Lower leg skin (tissue), 4 donors: ENCODE results near the gene SH2B3. TPM values are rescaled to one million over a fixed set of nuclear protein-coding genes. Genes with fewer than 3 reads are reported as not detected.
"Not testable (repeated sequence)": the region's sequence is repeated elsewhere in the genome, so short reads cannot be mapped to it uniquely, and the experiment has no call there.

Source experiments
- DNase-seq, 2 donors: peaks; one replicate each; pipeline ENCODE4 v3.0.0-alpha.2; 2019; ENCODE audit warnings: low spot score in 2 of 2
- H3K4me3 ChIP-seq: fragments of 200-600 bp; sonication (generic); 2 replicates; pipeline ENCODE4 v1.5.1; 2017; ENCODE audit warnings: mild to moderate bottlenecking, low read depth; ENCODE audit not compliant: poor library complexity, severe bottlenecking
- POLR2A ChIP-seq, 2 donors: fragments of 450-650 bp; IDR thresholded peaks; one replicate each; pipeline ENCODE4 v1.6.1; 2016 to 2017; ENCODE audit warnings: antibody characterized with exemption in 2 of 2, mild to moderate bottlenecking in 1 of 2, moderate library complexity in 1 of 2
- WGBS, 2 donors: methylation state at CpG; one replicate each; pipeline ENCODE4 v1.1.5; 2018; 5-methylcytosine and 5-hydroxymethylcytosine counted together
- intact Hi-C: fragments of 100-400 bp; cut with DNase I; formaldehyde crosslinking; loops from one replicate; pipeline ENCODE4 v1.15.0; 2023; ENCODE audit warnings: low total_unique reads
- total RNA-seq, 4 donors: library from RNA; depleted of rRNA; stranded (reverse); fragments of >200 nt; gene quantifications; one replicate each; pipeline ENCODE4 v1.1.0, GENCODE V29; 2016
- TF ChIP-seq, protein P1 (sequence below), 3 donors: fragments of 450-650 bp; IDR thresholded peaks; one replicate each; pipeline ENCODE4 v1.5.1; 2016; ENCODE audit warnings: antibody characterized with exemption in 3 of 3, mild to moderate bottlenecking in 3 of 3, moderate library complexity in 2 of 3

SH2B3 gene
- total RNA-seq, 4 donors from 2014 or later: 6.5 to 16.1 (median 8.2) TPM

DNA sequence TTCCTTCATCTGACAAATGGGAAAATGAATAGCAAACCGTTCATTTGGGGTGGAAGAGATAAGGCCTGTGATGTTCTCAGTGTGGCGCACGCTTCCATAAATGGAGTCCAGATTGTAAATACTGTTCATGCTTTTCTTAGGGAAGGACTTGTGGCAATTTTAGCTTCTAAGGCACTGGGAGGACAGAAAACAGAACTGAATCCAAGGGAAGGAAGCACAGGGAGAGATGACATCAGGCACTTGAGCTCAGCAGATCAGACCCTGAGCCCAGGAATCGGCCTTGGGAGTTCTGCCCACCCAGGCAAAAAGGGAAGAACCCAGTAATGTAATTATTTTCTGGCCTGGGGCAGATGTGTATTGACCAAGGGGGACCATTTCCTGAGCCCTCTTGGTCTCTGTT is 7.2 kb upstream of the SH2B3 start:
- no peak overlapping the region for H3K4me3 ChIP-seq
- intact Hi-C loops: loop anchor here (10.0 kb wide), 1 partner anchor 116 kb away; no protein-coding TSS in a partner anchor
- 79 to 84% methylated on average over 4 of the region's 4 CpGs for WGBS, 2 donors
- no peak for TF ChIP-seq POLR2A (IDR thresholded peaks at IDR 0.05)
- TF ChIP-seq, protein P1, sequence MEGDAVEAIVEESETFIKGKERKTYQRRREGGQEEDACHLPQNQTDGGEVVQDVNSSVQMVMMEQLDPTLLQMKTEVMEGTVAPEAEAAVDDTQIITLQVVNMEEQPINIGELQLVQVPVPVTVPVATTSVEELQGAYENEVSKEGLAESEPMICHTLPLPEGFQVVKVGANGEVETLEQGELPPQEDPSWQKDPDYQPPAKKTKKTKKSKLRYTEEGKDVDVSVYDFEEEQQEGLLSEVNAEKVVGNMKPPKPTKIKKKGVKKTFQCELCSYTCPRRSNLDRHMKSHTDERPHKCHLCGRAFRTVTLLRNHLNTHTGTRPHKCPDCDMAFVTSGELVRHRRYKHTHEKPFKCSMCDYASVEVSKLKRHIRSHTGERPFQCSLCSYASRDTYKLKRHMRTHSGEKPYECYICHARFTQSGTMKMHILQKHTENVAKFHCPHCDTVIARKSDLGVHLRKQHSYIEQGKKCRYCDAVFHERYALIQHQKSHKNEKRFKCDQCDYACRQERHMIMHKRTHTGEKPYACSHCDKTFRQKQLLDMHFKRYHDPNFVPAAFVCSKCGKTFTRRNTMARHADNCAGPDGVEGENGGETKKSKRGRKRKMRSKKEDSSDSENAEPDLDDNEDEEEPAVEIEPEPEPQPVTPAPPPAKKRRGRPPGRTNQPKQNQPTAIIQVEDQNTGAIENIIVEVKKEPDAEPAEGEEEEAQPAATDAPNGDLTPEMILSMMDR (IDR thresholded peaks at IDR 0.05): no peak
- no peak for DNase-seq

DNA sequence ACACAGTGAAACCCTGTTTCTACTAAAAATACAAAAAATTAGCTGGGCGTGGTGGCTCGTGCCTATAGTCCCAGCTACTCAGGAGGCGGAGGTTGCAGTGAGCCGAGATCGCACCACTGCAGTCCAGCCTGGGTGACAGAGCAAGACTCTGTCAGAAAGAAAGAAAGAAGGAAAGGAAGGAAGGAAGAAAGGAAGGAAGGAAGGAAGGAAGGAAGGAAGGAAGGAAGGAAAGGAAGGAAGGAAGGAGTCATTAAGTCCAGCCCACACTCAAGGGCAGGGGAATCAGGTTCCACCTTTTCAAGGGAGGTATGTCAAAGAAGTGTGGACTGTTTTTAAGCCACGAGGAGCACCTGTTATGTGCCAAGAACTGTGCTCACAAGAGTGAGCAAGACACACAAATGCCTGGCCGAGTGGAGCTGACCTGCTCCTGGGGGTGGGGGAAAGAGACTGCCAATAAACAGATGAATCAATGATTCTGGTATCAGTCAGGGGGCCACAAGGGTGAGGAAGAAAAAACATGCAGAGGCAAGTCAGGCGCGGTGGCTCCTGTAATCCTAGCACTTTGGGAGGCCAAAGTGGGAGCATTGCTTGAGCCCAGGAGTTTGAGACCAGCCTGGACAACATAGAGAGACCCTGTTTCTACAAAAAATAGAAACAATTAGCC is 5.8 kb upstream of the SH2B3 start:
- intact Hi-C loops: loop anchor here (5.0 to 10.0 kb wide), 2 partner anchors 47 to 115 kb away; no protein-coding TSS in a partner anchor
- H3K4me3 ChIP-seq, DNase-seq: not testable (repeated sequence)
- WGBS, 2 donors: 81 to 89% methylated on average over 9 of the region's 9 CpGs

- no peak for DNase-seq
- intact Hi-C loops: loop anchor here (5.0 kb wide), 1 partner anchor 46 kb away; no protein-coding TSS in a partner anchor
- 89 to 93% methylated on average over 6 of the region's 6 CpGs for WGBS, 2 donors
- H3K4me3 ChIP-seq: no peak overlapping the region
- TF ChIP-seq POLR2A (IDR thresholded peaks at IDR 0.05): no peak
- TF ChIP-seq, protein P1 (IDR thresholded peaks at IDR 0.05): no peak
Measured at GRCh38 chr12:111401167-111401605, 4.5 kb upstream of the SH2B3 start.

DNA sequence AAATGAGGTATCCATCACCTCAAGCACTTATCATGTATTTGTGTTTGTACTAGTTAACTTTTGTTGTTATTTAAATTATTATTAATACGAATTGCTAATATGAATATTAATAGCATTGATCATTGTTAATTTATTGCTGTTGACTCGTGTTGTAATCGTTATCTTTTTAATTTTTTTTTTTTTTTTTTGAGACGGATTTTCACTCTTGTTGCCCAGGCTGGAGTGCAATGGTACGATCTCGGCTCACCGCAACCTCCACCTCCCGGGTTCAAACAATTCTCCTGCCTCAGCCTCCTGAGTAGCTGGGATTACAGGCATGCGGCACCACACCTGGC is 3.3 kb upstream of the SH2B3 start:
- WGBS, 2 donors: 77 to 78% methylated on average over 9 of the region's 9 CpGs
- not testable (repeated sequence) for DNase-seq, H3K4me3 ChIP-seq
- intact Hi-C loops: loop anchor here (5.0 kb wide), 1 partner anchor 45 kb away; no protein-coding TSS in a partner anchor

DNA sequence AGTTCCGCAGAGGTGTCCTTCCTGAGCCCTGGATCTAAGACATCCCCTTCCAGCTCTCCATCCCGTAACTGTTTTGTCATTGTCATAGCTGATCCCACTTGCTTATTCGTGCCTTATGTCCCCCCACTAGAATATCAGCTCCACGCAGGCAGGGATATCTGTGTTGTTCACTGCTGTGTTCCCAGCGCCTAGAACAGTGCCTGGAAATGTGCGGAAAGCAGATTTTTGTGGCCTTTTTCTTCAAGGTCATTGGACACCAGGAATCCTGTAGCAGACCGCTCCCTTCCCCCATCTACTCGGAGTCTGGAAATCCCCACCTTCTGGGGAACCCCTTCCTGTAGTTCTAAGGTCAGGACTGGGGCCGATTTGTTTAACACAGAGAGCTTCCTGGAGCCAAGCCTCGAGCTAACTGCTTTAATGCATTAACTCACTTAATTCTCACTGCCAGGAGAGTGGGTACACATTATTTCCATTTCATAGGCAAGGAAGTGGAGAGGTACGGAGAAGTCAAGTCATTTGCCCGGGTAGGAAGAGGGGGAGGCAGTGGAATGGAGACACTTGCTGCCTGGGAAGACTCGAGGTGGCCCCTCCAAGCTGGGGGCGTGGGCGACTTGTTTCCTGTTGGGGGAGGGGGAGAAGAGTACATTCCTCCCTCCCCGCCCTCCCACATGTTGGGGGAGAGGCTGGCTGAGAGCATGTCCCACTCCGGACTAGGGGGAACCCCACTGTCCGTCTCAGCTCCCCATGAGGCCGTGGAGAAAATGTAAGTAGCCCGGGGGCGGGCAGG is 1.2 kb upstream of the SH2B3 start:
- TF ChIP-seq, protein P1 (IDR thresholded peaks at IDR 0.05): no peak
- no peak for TF ChIP-seq POLR2A (IDR thresholded peaks at IDR 0.05)
- 40% methylated on average over 20 to 21 of the region's 21 CpGs for WGBS, 2 donors
- no peak for DNase-seq
- intact Hi-C loops: loop anchor here (5.0 kb wide), 2 partner anchors 43 to 1933 kb away; partner anchors contain the start of gene SLC8B1
- H3K4me3 ChIP-seq: no peak overlapping the region

DNA sequence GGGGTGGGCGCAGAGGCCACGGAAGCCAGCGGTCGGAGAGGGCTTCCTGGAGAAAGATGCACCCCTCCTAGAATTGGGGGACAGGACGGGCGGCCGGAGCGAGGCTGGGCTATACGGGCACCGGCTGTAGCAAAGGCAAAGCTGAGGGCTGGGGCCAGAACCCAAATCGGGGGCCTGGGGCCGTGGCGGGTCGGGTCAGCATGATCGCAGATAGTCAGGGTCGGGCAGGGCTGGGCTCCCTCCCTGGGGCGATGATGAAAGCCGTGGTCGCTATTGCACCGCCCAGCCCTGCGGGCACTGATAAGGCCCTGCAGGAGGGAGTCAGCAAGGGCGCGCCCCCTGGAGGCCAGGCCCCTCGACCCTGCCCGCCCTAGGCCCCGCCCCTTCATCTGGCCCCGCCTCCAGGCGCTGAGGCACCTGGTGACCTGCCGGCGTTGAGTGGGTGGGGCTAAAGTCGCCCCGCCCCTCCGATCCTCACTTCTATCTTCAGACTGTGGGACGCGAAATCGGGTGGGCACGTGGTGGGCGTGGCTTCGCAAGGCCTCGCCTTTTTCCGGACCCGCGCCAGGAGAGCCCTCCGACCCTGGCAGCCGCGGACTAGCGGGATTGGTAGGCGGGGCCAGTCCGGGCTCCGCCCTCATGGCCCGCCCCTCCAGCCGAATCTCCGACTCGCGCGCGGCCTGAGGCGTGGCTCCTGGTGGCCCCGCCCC is 419 bp upstream of the SH2B3 start:
- DNase-seq: peak; percentile 93 to 99
- H3K4me3 ChIP-seq: no peak overlapping the region
- 3 to 11% methylated on average over 23 to 49 of the region's 59 CpGs for WGBS, 2 donors
- no peak for TF ChIP-seq POLR2A (IDR thresholded peaks at IDR 0.05)
- TF ChIP-seq, protein P1 (IDR thresholded peaks at IDR 0.05): no peak
- intact Hi-C loops: loop anchor here (5.0 kb wide), 1 partner anchor 1932 kb away; the partner anchor contains the start of gene SLC8B1
